ENCODE results near the gene CNST.
"Not testable (repeated sequence)": the region's sequence is repeated elsewhere in the genome, so short reads cannot be mapped to it uniquely, and the experiment has no call there.

Gene CNST

GRCh38 chr1:246564839-246565750 is 1.2 kb upstream of the CNST start:
- H3K4me3 ChIP-seq (ENCODE audit: low read depth, low read length): peak overlapping the region; percentile 92
- ChIA-PET POLR2A (interaction anchor here (1.1 to 2.7 kb wide), 3 partner anchors 9 to 67 kb away, joined by 3 to 9 read pairs (median 4); no protein-coding TSS in a partner anchor), CTCF (interaction anchor here (1.3 to 2.6 kb wide), 4 partner anchors 60 to 158 kb away, joined by 3 to 8 read pairs (median 5); no protein-coding TSS in a partner anchor)
- DNase-seq (ENCODE audit: low read depth, low spot score): no peak
- TF ChIP-seq CTCF (IDR thresholded peaks at IDR 0.05; ENCODE audit: insufficient read depth, low read length, missing control alignments): no peak

GRCh38 chr1:246565751-246566127 is 517 bp upstream of the CNST start:
- ChIA-PET POLR2A (interaction anchor here (1.0 to 2.7 kb wide), 5 partner anchors 8 to 79 kb away, joined by 3 to 9 read pairs (median 3); no protein-coding TSS in a partner anchor), CTCF (interaction anchor here (1.3 to 2.6 kb wide), 4 partner anchors 60 to 158 kb away, joined by 3 to 8 read pairs (median 5); no protein-coding TSS in a partner anchor)
- TF ChIP-seq CTCF (IDR thresholded peaks at IDR 0.05; ENCODE audit: insufficient read depth, low read length, missing control alignments): no peak
- DNase-seq (ENCODE audit: low read depth, low spot score): no peak
- H3K4me3 ChIP-seq (ENCODE audit: low read depth, low read length): peak overlapping the region; percentile 92

- DNase-seq (ENCODE audit: low read depth, low spot score): peak; percentile 75
- peak overlapping the region; percentile 92 for H3K4me3 ChIP-seq (ENCODE audit: low read depth, low read length)
- ChIA-PET CTCF (interaction anchor here (0.9 to 1.4 kb wide), 8 partner anchors 9 to 157 kb away, joined by 3 to 5 read pairs (median 4); no protein-coding TSS in a partner anchor), POLR2A (interaction anchor here (0.8 to 2.7 kb wide), 6 partner anchors 9 to 78 kb away, joined by 3 to 9 read pairs (median 3); no protein-coding TSS in a partner anchor)
- TF ChIP-seq CTCF (IDR thresholded peaks at IDR 0.05; ENCODE audit: insufficient read depth, low read length, missing control alignments): no peak
Measured at GRCh38 chr1:246566813-246567645, 773 bp downstream of the CNST start.

GRCh38 chr1:246567646-246568235 is 1.5 kb downstream of the CNST start:
- ChIA-PET POLR2A (interaction anchor here (0.8 to 2.7 kb wide), 3 partner anchors 11 to 65 kb away, joined by 3 to 9 read pairs (median 4); no protein-coding TSS in a partner anchor), CTCF (interaction anchor here (0.9 to 1.4 kb wide), 7 partner anchors 8 to 128 kb away, joined by 3 to 5 read pairs (median 4); no protein-coding TSS in a partner anchor)
- no peak for TF ChIP-seq CTCF (IDR thresholded peaks at IDR 0.05; ENCODE audit: insufficient read depth, low read length, missing control alignments)
- no peak for DNase-seq (ENCODE audit: low read depth, low spot score)
- H3K4me3 ChIP-seq (ENCODE audit: low read depth, low read length): peak overlapping the region; percentile 92

GRCh38 chr1:246569248-246570238 is 3.3 kb downstream of the CNST start:
- ChIA-PET CTCF (no interaction called here), POLR2A (no interaction called here)
- no peak for DNase-seq (ENCODE audit: low read depth, low spot score)
- TF ChIP-seq CTCF (IDR thresholded peaks at IDR 0.05; ENCODE audit: insufficient read depth, low read length, missing control alignments): no peak
- peak overlapping the region; percentile 9; the same call in 1 of the 2 replicates for H3K4me3 ChIP-seq (ENCODE audit: low read depth, low read length)

GRCh38 chr1:246571309-246571708 is 5.1 kb downstream of the CNST start:
- POLR2A ChIA-PET; DNase-seq (ENCODE audit: low read depth, low spot score); CTCF ChIA-PET; H3K4me3 ChIP-seq (ENCODE audit: low read depth, low read length): not testable (repeated sequence)

All from AG04449 (cell line).